Transverse colon (tissue), 3 donors: ENCODE data around the gene RALBP1.

ENCODE experiments used
- POLR2A ChIP-seq: fragments of 450-650 bp; IDR thresholded peaks from one replicate; pipeline ENCODE4 v1.6.1; 2016; ENCODE audit warnings: antibody characterized with exemption, mild to moderate bottlenecking, moderate library complexity
- TF ChIP-seq, protein P1 (sequence below), 5 experiments: fragments of 200-600 bp in 3 of 5; fragments of 450-650 bp in 2 of 5; sonication (generic) in 3 of 5; IDR thresholded peaks; 1 replicate in 2 of 5; 2 replicates in 3 of 5; pipeline ENCODE4 v1.5.1; 2016 to 2017; ENCODE audit warnings: antibody characterized with exemption in 5 of 5, inconsistent platforms in 3 of 5, mild to moderate bottlenecking in 2 of 5, moderate library complexity in 1 of 5

DNA sequence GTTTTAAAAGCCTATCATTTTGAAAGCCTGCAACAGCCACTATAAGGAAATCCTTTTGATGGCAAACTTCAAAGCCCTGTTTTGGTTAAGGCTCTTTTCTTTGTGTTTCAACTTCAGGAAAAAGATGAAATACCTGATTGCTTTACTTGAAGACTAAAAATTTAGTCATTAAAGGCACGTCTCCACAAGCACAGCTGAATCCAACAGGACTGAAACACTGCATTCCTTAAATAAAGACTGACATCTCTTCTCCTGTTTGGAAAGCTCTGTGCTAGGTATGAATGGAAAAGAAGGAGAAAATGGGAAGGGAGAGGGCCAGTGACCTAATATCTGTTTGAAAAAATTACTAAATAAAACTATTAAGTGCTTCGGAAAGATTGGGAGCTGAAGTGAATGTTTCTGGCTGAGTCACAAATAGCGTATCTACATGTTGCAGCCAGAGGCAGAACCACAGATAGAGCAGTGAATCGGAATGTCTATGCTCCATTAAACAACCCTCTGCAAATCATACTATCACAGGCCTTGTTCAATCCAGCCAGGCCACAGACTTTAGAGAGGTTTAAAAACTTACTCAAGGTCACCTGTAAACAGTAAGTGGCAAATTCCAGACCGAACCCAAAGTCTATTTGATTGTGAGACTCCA lies 21.1 kb upstream of the RALBP1 start:
- TF ChIP-seq POLR2A = no peak
- TF ChIP-seq, protein P1, sequence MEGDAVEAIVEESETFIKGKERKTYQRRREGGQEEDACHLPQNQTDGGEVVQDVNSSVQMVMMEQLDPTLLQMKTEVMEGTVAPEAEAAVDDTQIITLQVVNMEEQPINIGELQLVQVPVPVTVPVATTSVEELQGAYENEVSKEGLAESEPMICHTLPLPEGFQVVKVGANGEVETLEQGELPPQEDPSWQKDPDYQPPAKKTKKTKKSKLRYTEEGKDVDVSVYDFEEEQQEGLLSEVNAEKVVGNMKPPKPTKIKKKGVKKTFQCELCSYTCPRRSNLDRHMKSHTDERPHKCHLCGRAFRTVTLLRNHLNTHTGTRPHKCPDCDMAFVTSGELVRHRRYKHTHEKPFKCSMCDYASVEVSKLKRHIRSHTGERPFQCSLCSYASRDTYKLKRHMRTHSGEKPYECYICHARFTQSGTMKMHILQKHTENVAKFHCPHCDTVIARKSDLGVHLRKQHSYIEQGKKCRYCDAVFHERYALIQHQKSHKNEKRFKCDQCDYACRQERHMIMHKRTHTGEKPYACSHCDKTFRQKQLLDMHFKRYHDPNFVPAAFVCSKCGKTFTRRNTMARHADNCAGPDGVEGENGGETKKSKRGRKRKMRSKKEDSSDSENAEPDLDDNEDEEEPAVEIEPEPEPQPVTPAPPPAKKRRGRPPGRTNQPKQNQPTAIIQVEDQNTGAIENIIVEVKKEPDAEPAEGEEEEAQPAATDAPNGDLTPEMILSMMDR (IDR thresholded peaks at IDR 0.05) = no peak
